ENCODE data around the gene ROM1. TPM values are rescaled to one million over a fixed set of nuclear protein-coding genes. Genes with fewer than 3 reads are reported as not detected.
A peak's percentile ranks its signal among the peaks of the same experiment; 100 is the strongest.

The ROM1 gene
- total RNA-seq, 1 experiment from 2014 or later, result 2.7 TPM

GRCh38 chr11:62592989-62593421, 20.1 kb upstream of the ROM1 start (continued):
- TF ChIP-seq YY1 (IDR thresholded peaks at IDR 0.05; ENCODE audit: extremely low read depth, insufficient replicate concordance, low read depth, low read length) (no peak), EZH2phosphoT487 (IDR thresholded peaks at IDR 0.05; ENCODE audit: borderline replicate concordance) (no peak), ZBTB33 (IDR thresholded peaks at IDR 0.05; ENCODE audit: extremely low read depth, insufficient replicate concordance, low read length) (no peak)

GRCh38 chr11:62593434-62594044, 19.5 kb upstream of the ROM1 start:
- no peak overlapping the region for H3K4me3 ChIP-seq (replicated peaks in 1 of 2; ENCODE audit: low read depth in 1 of 2, low read length in 2 of 2)
- intact Hi-C loops (cut with micrococcal nuclease), result loop anchor here (5.0 kb wide), 2 partner anchors 59 to 79 kb away; partner anchors contain the start of genes INTS5, LBHD1 and UQCC3
- peak overlapping the region; percentile 49; the same call in 1 of the 2 replicates for H3K27ac ChIP-seq (ENCODE audit: low read depth, low read length)
- ATAC-seq (peak; percentile 46), DNase-seq (ENCODE audit: low read depth, low spot score) (no peak)
- no peaks in the 10 kb centered on the region for H3K9me2 ChIP-seq (ENCODE audit: insufficient read depth)
- no peak overlapping the region for H3K4me2 ChIP-seq (ENCODE audit: low read length)
- no peak overlapping the region for H2AFZ ChIP-seq (ENCODE audit: low read depth, low read length, poor library complexity, severe bottlenecking)
- H3K9ac ChIP-seq (ENCODE audit: low read length), result no peak overlapping the region
- ChIA-PET RAD21 (ENCODE audit: low non-redundant PET in 1 of 2, low total read pairs in 2 of 2, uncharacterized antibody in 2 of 2, unreplicated experiment in 2 of 2) (no interaction called here), POLR2A (interaction anchor here (1.1 to 3.6 kb wide), 6 partner anchors 9 to 169 kb away, joined by 3 to 52 read pairs (median 24); partner anchors contain the start of genes B3GAT3, C11orf98, CSKMT and EEF1G), CTCF (interaction anchor here (0.8 to 2.9 kb wide), 7 partner anchors 8 to 199 kb away, joined by 3 to 20 read pairs (median 5); partner anchors contain the start of genes EML3 and MTA2)
- H3K9me3 ChIP-seq (ENCODE audit: control insufficient read depth in 1 of 2, insufficient read depth in 1 of 2, low read depth in 1 of 2, low read length in 2 of 2), result no peaks in the 10 kb centered on the region
- H3K36me3 ChIP-seq (ENCODE audit: control insufficient read depth in 1 of 2, insufficient read depth in 2 of 2, low read length in 2 of 2), result peaks cover 41 to 59% of the 10 kb centered on the region in 2 experiments; a peak in 3 of 4 replicates
- peak; percentile 45 for TF ChIP-seq YY1 (IDR thresholded peaks at IDR 0.05; ENCODE audit: extremely low read depth, insufficient replicate concordance, low read depth, low read length)
- no peak for TF ChIP-seq CBX3 (IDR thresholded peaks at IDR 0.05; ENCODE audit: low read depth)
- TF ChIP-seq, protein P1, sequence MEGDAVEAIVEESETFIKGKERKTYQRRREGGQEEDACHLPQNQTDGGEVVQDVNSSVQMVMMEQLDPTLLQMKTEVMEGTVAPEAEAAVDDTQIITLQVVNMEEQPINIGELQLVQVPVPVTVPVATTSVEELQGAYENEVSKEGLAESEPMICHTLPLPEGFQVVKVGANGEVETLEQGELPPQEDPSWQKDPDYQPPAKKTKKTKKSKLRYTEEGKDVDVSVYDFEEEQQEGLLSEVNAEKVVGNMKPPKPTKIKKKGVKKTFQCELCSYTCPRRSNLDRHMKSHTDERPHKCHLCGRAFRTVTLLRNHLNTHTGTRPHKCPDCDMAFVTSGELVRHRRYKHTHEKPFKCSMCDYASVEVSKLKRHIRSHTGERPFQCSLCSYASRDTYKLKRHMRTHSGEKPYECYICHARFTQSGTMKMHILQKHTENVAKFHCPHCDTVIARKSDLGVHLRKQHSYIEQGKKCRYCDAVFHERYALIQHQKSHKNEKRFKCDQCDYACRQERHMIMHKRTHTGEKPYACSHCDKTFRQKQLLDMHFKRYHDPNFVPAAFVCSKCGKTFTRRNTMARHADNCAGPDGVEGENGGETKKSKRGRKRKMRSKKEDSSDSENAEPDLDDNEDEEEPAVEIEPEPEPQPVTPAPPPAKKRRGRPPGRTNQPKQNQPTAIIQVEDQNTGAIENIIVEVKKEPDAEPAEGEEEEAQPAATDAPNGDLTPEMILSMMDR (IDR thresholded peaks at IDR 0.05 in 2 of 3, conservative IDR thresholded peaks at IDR 0.05 in 1 of 3; ENCODE audit: borderline replicate concordance in 1 of 3, insufficient read depth in 1 of 3, low read depth in 2 of 3, low read length in 2 of 3), result peak in 2 of 3 experiments; percentile 69 to 83; a peak in 4 of 6 replicates
- H3K27me3 ChIP-seq (ENCODE audit: insufficient read depth, low read length), result no peaks in the 10 kb centered on the region
- peaks cover 24 to 40% of the 10 kb centered on the region in 2 experiments for H3K4me1 ChIP-seq (ENCODE audit: control insufficient read depth in 1 of 2, insufficient read depth in 2 of 2, low read length in 2 of 2)
- H3K79me2 ChIP-seq (ENCODE audit: insufficient read depth, low read length), result peaks cover 61% of the 10 kb centered on the region
- no peaks in the 10 kb centered on the region for H4K20me1 ChIP-seq (ENCODE audit: insufficient read depth)
- no TSS peak for BruUV-seq (replicated peaks)
